ENCODE data around the gene EHD3. TPM values are rescaled to one million over a fixed set of nuclear protein-coding genes. Genes with fewer than 3 reads are reported as not detected.
A peak's percentile ranks its signal among the peaks of the same experiment; 100 is the strongest.

Gene EHD3
- total RNA-seq, 1 donor from 2014 or later, result 10.7 TPM

- Mint-ChIP-seq H3K27ac (ENCODE audit: unreplicated experiment) (no peak overlapping the region), H3K9me3 (no peaks in the 10 kb centered on the region), H3K36me3 (ENCODE audit: low read depth) (peaks cover 9% of the 10 kb centered on the region), H3K27me3 (ENCODE audit: low read depth) (no peaks in the 10 kb centered on the region), H3K4me1 (no peaks in the 10 kb centered on the region), H3K4me3 (no peak overlapping the region)
- DNase-seq (ENCODE audit: low read depth, low spot score), result no peak
- TF ChIP-seq CTCF (conservative IDR thresholded peaks at IDR 0.05), result no peak
These were observed 33.6 kb downstream of the EHD3 start for GRCh38 chr2:31267437-31268120.

GRCh38 chr2:31268344-31268743 lies 34.4 kb downstream of the EHD3 start:
- Mint-ChIP-seq H3K4me1 (no peaks in the 10 kb centered on the region), H3K27me3 (ENCODE audit: low read depth) (no peaks in the 10 kb centered on the region), H3K27ac (ENCODE audit: unreplicated experiment) (no peak overlapping the region), H3K36me3 (ENCODE audit: low read depth) (peaks cover 9% of the 10 kb centered on the region), H3K4me3 (no peak overlapping the region), H3K9me3 (no peaks in the 10 kb centered on the region)
- no peak for TF ChIP-seq CTCF (conservative IDR thresholded peaks at IDR 0.05)
- no peak for DNase-seq (ENCODE audit: low read depth, low spot score)

- H3K4me3 Mint-ChIP-seq, result no peak overlapping the region
These were observed 35.1 kb downstream of the EHD3 start for GRCh38 chr2:31269087-31269486.

GRCh38 chr2:31270131-31270530 lies 36.2 kb downstream of the EHD3 start:
- TF ChIP-seq CTCF (conservative IDR thresholded peaks at IDR 0.05), result no peak
- no peak overlapping the region for H3K4me3 Mint-ChIP-seq
- no peak overlapping the region for H3K27ac Mint-ChIP-seq (ENCODE audit: unreplicated experiment)
- no peaks in the 10 kb centered on the region for H3K9me3 Mint-ChIP-seq
- H3K36me3 Mint-ChIP-seq (ENCODE audit: low read depth), result peaks cover 9% of the 10 kb centered on the region
- DNase-seq (ENCODE audit: low read depth, low spot score), result no peak
- H3K4me1 Mint-ChIP-seq, result no peaks in the 10 kb centered on the region
- no peaks in the 10 kb centered on the region for H3K27me3 Mint-ChIP-seq (ENCODE audit: low read depth)

More at GRCh38 chr2:31269087-31269486, 35.1 kb downstream of the EHD3 start:
- Mint-ChIP-seq H3K36me3 (ENCODE audit: low read depth) (peaks cover 9% of the 10 kb centered on the region), H3K9me3 (no peaks in the 10 kb centered on the region), H3K27ac (ENCODE audit: unreplicated experiment) (no peak overlapping the region), H3K27me3 (ENCODE audit: low read depth) (no peaks in the 10 kb centered on the region), H3K4me1 (no peaks in the 10 kb centered on the region)
- no peak for TF ChIP-seq CTCF (conservative IDR thresholded peaks at IDR 0.05)
- no peak for DNase-seq (ENCODE audit: low read depth, low spot score)

GRCh38 chr2:31270822-31271231 lies 36.9 kb downstream of the EHD3 start:
- H3K4me1 Mint-ChIP-seq, result peaks cover 2% of the 10 kb centered on the region

More at GRCh38 chr2:31270822-31271231, 36.9 kb downstream of the EHD3 start:
- Mint-ChIP-seq H3K36me3 (ENCODE audit: low read depth) (peaks cover 8% of the 10 kb centered on the region), H3K9me3 (no peaks in the 10 kb centered on the region), H3K27me3 (ENCODE audit: low read depth) (no peaks in the 10 kb centered on the region), H3K4me3 (no peak overlapping the region), H3K27ac (ENCODE audit: unreplicated experiment) (peak overlapping the region; percentile 7)
- no peak for DNase-seq (ENCODE audit: low read depth, low spot score)
- TF ChIP-seq CTCF (conservative IDR thresholded peaks at IDR 0.05), result no peak

Measured in neural crest cell (in vitro differentiated cells).